GM18498 (cell line): Measurements from ENCODE around the gene LDAH.

ENCODE experiments used
- ATAC-seq: cut with Tn5 transposase; IDR thresholded peaks from one replicate; pipeline ENCODE4 v1.9.1; 2021; ENCODE audit warnings: mild to moderate bottlenecking, moderate library complexity; ENCODE audit not compliant: unreplicated experiment

Gene LDAH

GRCh38 chr2:20822535-20823490 is at the start of gene LDAH:
TSS of gene LDAH (minus strand) at chr2:20823101. CDS start at chr2:20801463, 21,638 bp downstream.
- ATAC-seq = peak; percentile 86

GRCh38 chr2:20868377-20868776 is 45.5 kb upstream of the LDAH start:
- peak; percentile 98 for ATAC-seq

GRCh38 chr2:20862850-20863249 is 39.9 kb upstream of the LDAH start:
- no peak for ATAC-seq

- ATAC-seq = no peak
Observed at GRCh38 chr2:20855456-20855855, 32.6 kb upstream of the LDAH start.

GRCh38 chr2:20852670-20853069 is 29.8 kb upstream of the LDAH start:
- no peak for ATAC-seq

- ATAC-seq = no peak
Observed at GRCh38 chr2:20852139-20852538, 29.2 kb upstream of the LDAH start.

GRCh38 chr2:20844246-20844645 is 21.3 kb upstream of the LDAH start:
- ATAC-seq = no peak

GRCh38 chr2:20839052-20839451 is 16.2 kb upstream of the LDAH start:
- no peak for ATAC-seq

- no peak for ATAC-seq
Observed at GRCh38 chr2:20838016-20838415, 15.1 kb upstream of the LDAH start.

GRCh38 chr2:20836521-20836920 is 13.6 kb upstream of the LDAH start:
- ATAC-seq = no peak

GRCh38 chr2:20834331-20834730 is 11.4 kb upstream of the LDAH start:
- no peak for ATAC-seq

GRCh38 chr2:20832606-20833005 is 9.7 kb upstream of the LDAH start:
- no peak for ATAC-seq

GRCh38 chr2:20829861-20830260 is 7.0 kb upstream of the LDAH start:
- no peak for ATAC-seq

GRCh38 chr2:20823917-20824316 is 1.0 kb upstream of the LDAH start:
- no peak for ATAC-seq

- no peak for ATAC-seq
Observed at GRCh38 chr2:20818820-20819219, 4.1 kb downstream of the LDAH start.

- ATAC-seq = no peak
Observed at GRCh38 chr2:20815216-20815615, 7.7 kb downstream of the LDAH start.

- no peak for ATAC-seq
Observed at GRCh38 chr2:20812779-20813178, 10.1 kb downstream of the LDAH start.

- ATAC-seq = no peak
Observed at GRCh38 chr2:20806286-20806685, 16.6 kb downstream of the LDAH start.

- ATAC-seq = no peak
Observed at GRCh38 chr2:20803974-20804373, 18.9 kb downstream of the LDAH start.

- no peak for ATAC-seq
Observed at GRCh38 chr2:20803226-20803682, 19.6 kb downstream of the LDAH start.

- ATAC-seq = peak; percentile 50
Observed at GRCh38 chr2:20797096-20797495, 25.8 kb downstream of the LDAH start.

GRCh38 chr2:20796374-20796791 is 26.5 kb downstream of the LDAH start:
- peak; percentile 60 for ATAC-seq
